Natural killer cell treated with Interleukin-12 subunit alpha and Interleukin-12 subunit beta and Interleukin-15 and Interleukin-18, amount 100 ng/mL, for 72 hours (primary cell): ENCODE data around the gene PFN3. TPM values are rescaled to one million over a fixed set of nuclear protein-coding genes. Genes with fewer than 3 reads are reported as not detected.

Experiments
- ATAC-seq, 2 donors: fragments of 150-1000 bp; cut with Tn5 transposase in 1 of 2; sonication (Bioruptor Pico), chemical (Tn5 transposase) in 1 of 2; 2 replicates each; pipeline ENCODE4 v1.10.0; 2021
- DNase-seq: peaks from one replicate; pipeline ENCODE4 v3.0.0; 2022; ENCODE audit warnings: low spot score
- H3K27ac Mint-ChIP-seq, 2 donors: 1 replicate in 1 of 2; 2 replicates in 1 of 2; pipeline ENCODE4 v1.8.0; 2022; ENCODE audit warnings: mixed read lengths in 2 of 2, mild to moderate bottlenecking in 1 of 2, moderate library complexity in 1 of 2
- H3K27me3 Mint-ChIP-seq, 2 donors: 1 replicate in 1 of 2; 2 replicates in 1 of 2; pipeline ENCODE4 v1.8.0; 2022; ENCODE audit warnings: mixed read lengths in 2 of 2
- H3K36me3 Mint-ChIP-seq: one replicate; pipeline ENCODE4 v1.8.0; 2022; ENCODE audit warnings: mixed read lengths
- H3K4me1 Mint-ChIP-seq, 2 donors: 1 replicate in 1 of 2; 2 replicates in 1 of 2; pipeline ENCODE4 v1.8.0; 2022; ENCODE audit warnings: low read depth in 2 of 2, mixed read lengths in 2 of 2, mild to moderate bottlenecking in 1 of 2
- H3K4me3 Mint-ChIP-seq: one replicate; pipeline ENCODE4 v1.8.0; 2022; ENCODE audit warnings: mixed read lengths
- H3K9me3 Mint-ChIP-seq: 2 replicates; pipeline ENCODE4 v1.8.0; 2022; ENCODE audit warnings: mixed read lengths
- total RNA-seq, 2 donors: library from RNA; stranded (reverse); gene quantifications; one replicate each; pipeline ENCODE4 v1.2.3, GENCODE V29; 2022

Gene PFN3
- total RNA-seq, 2 donors from 2014 or later, result not detected

- ATAC-seq (no peak), DNase-seq (no peak)
- Mint-ChIP-seq H3K27ac (no peak overlapping the region), H3K4me3 (no peak overlapping the region), H3K4me1 (peaks cover 19 to 25% of the 10 kb centered on the region in 2 donors), H3K36me3 (no peaks in the 10 kb centered on the region), H3K27me3 (no peaks in the 10 kb centered on the region), H3K9me3 (no peaks in the 10 kb centered on the region)
Observed at GRCh38 chr5:177442066-177442826, 41.8 kb upstream of the PFN3 start.

- Mint-ChIP-seq H3K4me1 (peaks cover 19 to 28% of the 10 kb centered on the region in 2 donors), H3K27ac (no peak overlapping the region), H3K27me3 (no peaks in the 10 kb centered on the region), H3K9me3 (no peaks in the 10 kb centered on the region), H3K36me3 (peaks cover 5% of the 10 kb centered on the region), H3K4me3 (no peak overlapping the region)
- DNase-seq (no peak), ATAC-seq (peak in 1 of 2 donors; percentile 9)
Observed at GRCh38 chr5:177440990-177441780, 40.7 kb upstream of the PFN3 start.

- no peak overlapping the region for H3K4me3 Mint-ChIP-seq
- H3K4me1 Mint-ChIP-seq, result peaks cover 11 to 22% of the 10 kb centered on the region in 2 donors
- peaks cover 5% of the 10 kb centered on the region for H3K36me3 Mint-ChIP-seq
- H3K9me3 Mint-ChIP-seq, result no peaks in the 10 kb centered on the region
- peak in 1 of 2 donors; percentile 11 for ATAC-seq
- no peak for DNase-seq
- H3K27me3 Mint-ChIP-seq, result no peaks in the 10 kb centered on the region
- peak overlapping the region in 1 of 2 donors; percentile 1 for H3K27ac Mint-ChIP-seq
Observed at GRCh38 chr5:177440211-177440989, 39.9 kb upstream of the PFN3 start.

- Mint-ChIP-seq H3K4me3 (no peak overlapping the region), H3K4me1 (peaks cover 3 to 18% of the 10 kb centered on the region in 2 donors), H3K36me3 (peaks cover 5% of the 10 kb centered on the region), H3K27me3 (no peaks in the 10 kb centered on the region), H3K9me3 (no peaks in the 10 kb centered on the region), H3K27ac (peak overlapping the region in 1 of 2 donors; percentile 1)
- DNase-seq (no peak), ATAC-seq (no peak)
Observed at GRCh38 chr5:177439518-177440053, 39.1 kb upstream of the PFN3 start.

GRCh38 chr5:177438468-177438867 is 38.0 kb upstream of the PFN3 start:
- no peak for ATAC-seq
- Mint-ChIP-seq H3K27ac (peak overlapping the region in 1 of 2 donors; percentile 11), H3K4me1 (peaks cover 0 to 18% of the 10 kb centered on the region in 2 donors), H3K36me3 (peaks cover 5% of the 10 kb centered on the region), H3K9me3 (no peaks in the 10 kb centered on the region), H3K4me3 (no peak overlapping the region), H3K27me3 (no peaks in the 10 kb centered on the region)
- DNase-seq, result no peak

- H3K36me3 Mint-ChIP-seq, result peaks cover 5% of the 10 kb centered on the region
- no peak for DNase-seq
- no peak for ATAC-seq
Observed at GRCh38 chr5:177437623-177438022, 37.2 kb upstream of the PFN3 start.

GRCh38 chr5:177435847-177436536 is 35.5 kb upstream of the PFN3 start:
- H3K27me3 Mint-ChIP-seq, result no peaks in the 10 kb centered on the region
- ATAC-seq (no peak), DNase-seq (no peak)
- H3K27ac Mint-ChIP-seq, result peak overlapping the region in 1 of 2 donors; percentile 31
- H3K36me3 Mint-ChIP-seq, result peaks cover 5% of the 10 kb centered on the region
- H3K4me1 Mint-ChIP-seq, result peaks cover 12 to 29% of the 10 kb centered on the region in 2 donors
- H3K9me3 Mint-ChIP-seq, result no peaks in the 10 kb centered on the region
- no peak overlapping the region for H3K4me3 Mint-ChIP-seq

More at GRCh38 chr5:177437623-177438022, 37.2 kb upstream of the PFN3 start:
- H3K4me1 Mint-ChIP-seq, result peaks cover 0 to 21% of the 10 kb centered on the region in 2 donors
- no peaks in the 10 kb centered on the region for H3K9me3 Mint-ChIP-seq
- H3K27ac Mint-ChIP-seq, result peak overlapping the region in 1 of 2 donors; percentile 11
- H3K4me3 Mint-ChIP-seq, result no peak overlapping the region
- H3K27me3 Mint-ChIP-seq, result no peaks in the 10 kb centered on the region

- H3K9me3 Mint-ChIP-seq, result no peaks in the 10 kb centered on the region
- no peak overlapping the region for H3K4me3 Mint-ChIP-seq
- DNase-seq, result no peak
- no peaks in the 10 kb centered on the region for H3K27me3 Mint-ChIP-seq
- peak overlapping the region in 1 of 2 donors; percentile 31 for H3K27ac Mint-ChIP-seq
- H3K36me3 Mint-ChIP-seq, result peaks cover 5% of the 10 kb centered on the region
- no peak for ATAC-seq
- peaks cover 21 to 37% of the 10 kb centered on the region in 2 donors for H3K4me1 Mint-ChIP-seq
Observed at GRCh38 chr5:177434942-177435738, 34.7 kb upstream of the PFN3 start.

- Mint-ChIP-seq H3K27me3 (no peaks in the 10 kb centered on the region), H3K27ac (peak overlapping the region; percentile 21 to 62), H3K4me1 (peaks cover 28 to 38% of the 10 kb centered on the region in 2 donors), H3K9me3 (no peaks in the 10 kb centered on the region), H3K4me3 (no peak overlapping the region), H3K36me3 (peaks cover 5% of the 10 kb centered on the region)
- ATAC-seq (peak; percentile 70 to 82), DNase-seq (peak; percentile 74)
Observed at GRCh38 chr5:177434437-177434836, 34.0 kb upstream of the PFN3 start.

GRCh38 chr5:177433658-177434217 is 33.3 kb upstream of the PFN3 start:
- Mint-ChIP-seq H3K4me3 (no peak overlapping the region), H3K4me1 (peaks cover 35 to 44% of the 10 kb centered on the region in 2 donors), H3K27me3 (no peaks in the 10 kb centered on the region), H3K27ac (peak overlapping the region; percentile 21 to 62), H3K9me3 (no peaks in the 10 kb centered on the region), H3K36me3 (peaks cover 5% of the 10 kb centered on the region)
- no peak for ATAC-seq
- DNase-seq, result no peak

GRCh38 chr5:177432839-177433657 is 32.6 kb upstream of the PFN3 start:
- H3K4me3 Mint-ChIP-seq, result no peak overlapping the region

More at GRCh38 chr5:177432839-177433657, 32.6 kb upstream of the PFN3 start:
- Mint-ChIP-seq H3K36me3 (peaks cover 5% of the 10 kb centered on the region), H3K27me3 (no peaks in the 10 kb centered on the region), H3K27ac (peak overlapping the region; percentile 21 to 28), H3K4me1 (peaks cover 38 to 47% of the 10 kb centered on the region in 2 donors), H3K9me3 (no peaks in the 10 kb centered on the region)
- DNase-seq (no peak), ATAC-seq (no peak)
